ENCODE measurements around the gene TMEM238.
"Not testable (repeated sequence)": the region's sequence is repeated elsewhere in the genome, so short reads cannot be mapped to it uniquely, and the experiment has no call there.

Gene TMEM238

GRCh38 chr19:55384131-55384919 is at the start of gene TMEM238:
Gene TMEM238, minus strand, starts transcription at chr19:55384292. Its CDS starts 33 bp downstream, at chr19:55384259.
- no peak for DNase-seq

GRCh38 chr19:55433292-55433691 is 49.2 kb upstream of the TMEM238 start:
- no peak for DNase-seq

GRCh38 chr19:55432241-55432959 is 48.3 kb upstream of the TMEM238 start:
- DNase-seq, result no peak

- DNase-seq, result no peak
These were observed 47.1 kb upstream of the TMEM238 start for GRCh38 chr19:55431183-55431582.

- no peak for DNase-seq
These were observed 42.0 kb upstream of the TMEM238 start for GRCh38 chr19:55426042-55426441.

DNA sequence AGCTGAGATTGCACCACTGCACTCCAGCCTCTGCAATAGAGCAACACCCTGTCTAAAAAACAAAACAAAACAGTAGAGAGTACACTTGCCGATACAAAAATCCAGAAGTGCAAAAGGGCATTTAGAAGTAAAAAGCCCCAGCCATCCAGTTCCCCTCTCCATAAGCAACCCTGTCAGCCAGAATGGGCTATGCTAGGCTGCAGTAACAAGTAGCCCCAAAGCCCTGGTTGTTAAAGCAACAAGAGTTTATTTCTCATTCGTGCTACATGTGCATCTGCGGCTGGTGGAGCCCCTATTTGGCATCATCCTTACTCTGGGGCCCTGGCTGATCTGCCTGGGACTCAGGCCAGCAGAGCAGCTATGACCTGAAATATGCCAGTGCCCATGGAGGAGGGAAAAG is 40.4 kb upstream of the TMEM238 start:
- DNase-seq, result no peak

DNA sequence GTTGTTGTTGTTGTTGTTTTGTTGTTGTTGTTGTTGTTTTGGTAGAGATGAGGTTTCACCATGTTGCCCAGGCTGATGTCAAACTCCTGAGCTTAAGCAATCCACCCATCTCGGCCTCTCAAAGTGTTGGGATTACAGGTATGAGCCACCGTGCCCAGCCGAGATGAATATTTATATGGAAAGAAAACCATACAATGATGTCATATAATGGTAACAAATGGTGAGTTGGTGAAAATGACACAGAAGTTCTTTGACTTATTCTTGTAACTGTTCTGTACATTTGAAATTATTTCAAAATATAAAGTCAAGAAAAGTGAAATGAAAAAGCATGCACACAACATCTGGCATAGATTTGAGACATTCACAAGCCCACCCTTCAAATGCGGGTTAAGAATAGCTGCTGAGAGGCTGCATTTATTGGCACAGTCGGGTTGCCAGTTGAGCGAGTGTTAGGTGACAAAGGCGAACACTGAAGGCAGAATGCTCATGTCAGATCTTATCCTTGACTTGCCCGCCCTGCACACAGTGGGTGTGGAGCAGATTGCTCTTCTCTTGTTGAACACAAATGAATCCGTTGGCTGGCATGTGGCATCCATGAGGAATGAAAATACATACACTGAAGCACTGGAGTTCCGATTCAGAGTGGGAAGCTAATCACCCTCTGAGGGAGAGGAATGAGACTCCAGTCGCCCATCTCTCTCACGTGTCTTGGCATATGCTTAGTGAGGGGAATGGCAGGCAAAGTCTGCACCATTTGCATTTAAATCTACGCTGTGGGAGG is 39.3 kb upstream of the TMEM238 start:
- DNase-seq, result no peak

DNA sequence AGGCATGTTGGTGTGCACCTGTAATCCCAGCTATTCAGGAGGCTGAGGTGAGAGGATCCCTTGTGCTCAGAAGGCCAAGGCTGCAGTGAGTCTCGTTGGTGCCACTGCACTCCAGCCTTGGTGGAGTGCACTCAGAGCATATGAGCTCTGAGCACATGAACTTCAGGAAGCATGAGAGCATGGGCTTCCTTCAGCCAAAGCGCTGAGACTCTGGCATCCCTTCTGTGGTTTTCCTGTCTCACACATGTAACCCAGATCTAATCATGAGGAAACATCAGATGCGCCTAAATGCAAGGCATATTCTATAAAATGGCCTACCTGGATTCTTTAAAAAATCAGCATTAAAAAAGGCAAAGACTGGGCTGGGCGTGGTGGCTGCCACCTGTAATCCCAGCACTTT is 37.2 kb upstream of the TMEM238 start:
- DNase-seq, result not testable (repeated sequence)

DNA sequence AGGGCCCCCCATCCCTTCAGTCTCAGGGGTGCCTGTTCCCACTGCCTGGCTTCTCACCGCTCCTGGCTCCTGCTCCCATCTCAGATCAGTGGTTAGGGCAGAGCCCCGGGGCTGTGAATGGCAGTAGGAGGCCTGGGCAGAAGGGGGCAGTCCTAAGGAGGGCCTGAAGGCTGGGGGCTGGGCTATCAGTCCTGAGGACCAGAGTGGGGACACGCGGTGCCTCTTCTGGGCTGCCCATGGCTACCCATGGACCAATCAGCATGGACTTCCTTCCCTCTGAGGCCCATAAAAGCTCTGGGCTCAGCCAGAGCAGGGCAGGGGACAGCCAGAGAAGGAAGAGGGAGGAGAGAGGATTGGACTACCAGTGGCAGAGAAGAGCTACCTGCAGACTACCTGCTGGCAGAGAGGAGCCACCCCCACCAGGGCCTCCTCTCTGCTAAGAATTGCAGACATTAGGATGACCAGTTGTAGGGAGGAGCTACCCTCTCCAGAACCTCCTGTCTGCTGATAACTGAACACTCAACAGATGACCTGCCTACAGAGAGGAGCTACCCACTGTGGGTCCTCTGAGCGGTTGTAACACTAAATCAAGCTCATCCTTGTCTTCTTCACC is 35.6 kb upstream of the TMEM238 start:
- DNase-seq, result no peak

DNA sequence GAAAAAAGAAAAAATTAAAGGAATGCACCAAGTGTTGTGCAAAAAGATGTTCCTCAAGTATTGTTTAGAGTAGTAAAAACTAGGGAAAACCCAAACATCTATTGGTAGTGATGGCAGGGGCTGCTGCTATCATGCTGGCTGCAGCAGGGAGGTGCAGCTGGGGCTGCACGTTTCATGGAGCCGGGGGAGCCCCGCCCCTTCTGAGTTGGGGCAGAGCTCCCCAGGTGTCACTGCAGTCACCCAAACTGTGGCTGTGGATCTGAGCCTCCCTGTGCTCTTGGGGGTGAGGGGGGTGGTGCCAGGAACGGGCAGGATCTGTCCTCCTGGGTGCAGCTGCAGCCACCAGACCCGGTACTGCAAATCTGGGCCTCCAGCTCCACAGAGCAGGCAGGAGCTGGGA is 35.0 kb upstream of the TMEM238 start:
- no peak for DNase-seq

DNA sequence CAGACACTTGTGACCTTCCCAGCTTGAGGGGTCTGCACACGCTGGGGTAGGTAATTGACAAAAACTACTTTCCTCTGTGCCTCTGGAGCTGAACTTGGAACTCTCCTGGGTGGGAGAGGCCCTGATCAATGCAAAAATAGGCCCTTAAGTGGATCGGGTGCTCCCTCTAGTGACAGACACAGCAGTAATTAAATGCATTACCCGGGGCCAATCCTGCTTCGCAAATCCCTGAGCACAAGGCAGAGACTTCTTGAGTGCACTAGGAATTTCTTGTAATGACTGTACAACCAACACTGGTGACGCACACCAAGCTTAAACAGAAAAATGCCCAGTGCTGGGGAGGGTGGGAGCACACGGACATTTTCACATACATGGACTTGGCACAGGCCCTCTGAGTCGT is 34.1 kb upstream of the TMEM238 start:
- DNase-seq, result peak; percentile 47

DNA sequence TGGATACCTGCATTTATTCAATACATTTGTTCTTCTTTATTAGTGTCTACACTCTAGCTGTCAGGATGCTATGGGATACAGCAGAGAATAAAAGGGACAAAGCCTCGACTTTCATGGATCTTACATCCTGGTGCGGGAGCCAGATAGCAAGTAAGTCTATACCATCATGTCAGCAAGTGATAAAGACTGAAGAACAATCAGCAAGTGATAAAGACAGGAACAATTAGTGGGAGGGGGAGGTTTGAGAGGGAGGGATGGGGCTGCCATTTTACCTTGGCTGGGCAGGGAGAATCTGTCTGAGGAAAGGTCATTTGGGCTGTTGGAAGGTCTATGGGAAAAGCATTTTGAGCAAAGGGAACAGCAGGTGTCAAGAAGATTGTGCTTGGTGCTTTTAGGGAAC is 26.1 kb upstream of the TMEM238 start:
- no peak for DNase-seq

DNA sequence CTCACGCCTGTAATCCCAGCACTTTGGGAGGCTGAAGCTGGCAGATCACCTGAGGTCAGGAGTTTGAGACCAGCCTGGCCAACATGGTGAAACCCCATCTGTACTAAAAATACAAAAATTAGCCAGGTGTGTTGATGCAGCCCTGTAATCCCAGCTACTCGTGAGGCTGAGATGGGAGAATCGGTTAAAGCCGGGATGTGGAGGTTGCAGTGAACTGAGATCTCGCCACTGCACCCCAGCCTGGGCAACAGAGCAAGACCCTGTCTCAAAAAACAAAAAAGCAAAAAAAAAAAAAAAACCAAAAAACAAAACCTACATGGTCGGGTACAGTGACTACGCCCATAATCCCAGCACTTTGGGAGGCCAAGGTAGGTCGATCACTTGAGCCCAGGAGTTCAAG is 25.1 kb upstream of the TMEM238 start:
- not testable (repeated sequence) for DNase-seq

DNA sequence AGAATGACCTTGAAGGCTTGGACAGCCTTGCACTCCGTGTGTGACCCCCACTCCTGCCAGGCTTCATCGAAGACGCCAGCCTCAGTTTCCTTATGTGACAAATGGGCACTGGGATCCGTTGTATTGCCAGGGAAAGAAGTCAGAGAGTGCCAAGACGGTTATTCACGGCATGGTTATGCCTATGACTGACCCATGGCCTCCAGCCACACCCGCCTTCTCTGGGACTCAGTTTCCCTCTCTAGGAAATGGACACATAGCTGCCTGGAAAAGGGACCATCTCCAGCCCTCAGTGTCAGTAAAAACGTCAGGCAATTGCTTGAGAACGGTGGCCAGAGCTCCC is 24.4 kb upstream of the TMEM238 start:
- no peak for DNase-seq

- peak; percentile 99 for DNase-seq
These were observed 23.9 kb upstream of the TMEM238 start for GRCh38 chr19:55407800-55408532.

DNA sequence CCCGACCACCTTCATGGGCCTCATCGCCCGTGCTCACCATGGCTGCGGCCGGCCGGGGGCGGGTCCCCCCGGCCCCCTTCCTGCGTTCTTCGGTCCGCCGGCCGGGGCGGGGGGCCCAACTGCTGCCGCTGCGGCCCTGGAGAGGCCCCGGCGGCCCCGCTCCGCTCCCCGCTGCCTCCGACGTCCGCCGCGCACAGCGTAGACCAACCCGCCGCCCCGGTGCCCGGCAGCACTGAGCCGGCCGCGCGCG is 23.4 kb upstream of the TMEM238 start, which contains the start of gene UBE2S:
Gene UBE2S (minus strand): TSS at position 239 of the 250 bp plus-strand sequence. CDS start 199 bp downstream, at position 40.
- not testable (repeated sequence) for DNase-seq

- DNase-seq, result peak; percentile 12
These were observed 22.9 kb upstream of the TMEM238 start for GRCh38 chr19:55406826-55407549.

DNA sequence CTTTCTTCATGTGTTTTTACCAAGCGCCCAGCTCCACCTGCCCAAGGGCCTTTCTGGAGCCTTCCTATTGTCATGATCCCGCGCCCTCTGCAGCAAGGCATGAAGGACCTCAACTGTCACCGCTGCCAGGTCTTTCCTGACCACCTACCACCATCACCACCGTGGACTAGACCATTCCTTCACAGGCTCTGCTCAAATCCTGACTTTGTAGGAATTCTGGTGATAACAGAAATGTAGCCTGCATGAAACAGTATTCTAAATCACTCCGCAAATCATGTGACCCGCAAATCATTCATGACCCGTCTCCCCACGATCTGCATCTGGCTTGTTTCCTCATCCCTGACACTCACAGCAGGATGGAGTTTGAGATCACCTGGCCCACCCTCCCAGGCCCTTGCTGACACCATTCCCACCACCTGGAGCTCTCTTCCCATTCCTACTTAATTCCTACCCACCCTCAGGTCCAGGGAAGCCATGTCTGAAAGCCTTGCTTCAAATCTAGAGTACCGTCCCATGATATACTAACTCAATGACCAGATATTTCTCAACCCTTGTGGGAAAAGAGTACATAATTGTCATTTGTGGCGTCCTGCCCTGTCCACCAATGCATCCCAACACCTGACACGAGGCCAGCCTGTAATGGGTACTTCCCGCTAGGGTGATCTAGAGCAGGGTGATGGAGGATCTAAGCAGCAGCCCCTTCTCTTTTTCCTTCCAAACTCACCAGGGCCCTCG is 22.2 kb upstream of the TMEM238 start:
- DNase-seq, result no peak

GRCh38 chr19:55405638-55406037 is 21.5 kb upstream of the TMEM238 start:
- DNase-seq, result no peak

DNA sequence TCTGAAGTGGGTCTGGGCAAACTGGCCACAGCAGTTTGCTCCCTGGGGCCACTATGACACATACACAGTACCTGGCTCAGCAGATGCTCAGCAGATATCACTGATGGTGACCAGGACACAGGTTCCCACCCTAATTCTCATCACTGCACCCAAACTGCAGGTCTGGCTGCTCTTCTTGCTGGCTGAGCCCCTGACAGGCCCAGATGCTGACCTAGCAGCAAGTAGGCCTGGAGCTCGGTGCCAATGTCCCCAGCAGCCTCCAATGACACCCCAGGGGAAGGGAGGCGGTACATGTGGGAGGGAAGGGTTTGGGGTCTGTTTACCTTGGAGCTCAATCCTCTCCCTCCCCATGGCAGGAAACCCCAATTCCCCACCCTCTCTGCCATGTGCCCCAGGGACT is 18.4 kb upstream of the TMEM238 start:
- DNase-seq, result no peak

DNA sequence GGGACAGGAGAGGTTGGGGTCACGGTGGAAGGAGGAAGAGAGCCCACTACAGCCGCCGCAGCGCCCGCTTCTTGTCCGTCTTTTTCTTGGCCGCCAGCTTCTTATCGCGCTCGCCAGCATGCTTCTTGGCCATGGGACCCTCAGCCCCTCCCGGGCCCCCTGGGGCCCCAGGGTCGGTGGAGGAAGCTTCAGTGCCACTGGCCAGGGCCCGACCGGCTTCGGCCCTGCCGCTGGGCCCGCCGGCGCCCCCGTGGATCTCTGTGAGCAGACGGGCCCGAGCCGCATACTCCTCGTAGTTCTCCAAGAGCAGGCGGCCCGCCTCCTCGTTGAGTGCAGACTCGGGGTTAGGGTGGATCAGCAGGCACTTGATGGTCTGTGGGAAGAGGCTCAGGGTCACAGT is 17.3 kb upstream of the TMEM238 start:
- DNase-seq, result not testable (repeated sequence)

All from CD4-positive, alpha-beta T cell treated with Interferon gamma for 1 hour (primary cell).